PC-3 (cell line): ENCODE measurements around the gene IRGQ. TPM values are rescaled to one million over a fixed set of nuclear protein-coding genes. Genes with fewer than 3 reads are reported as not detected.

Source experiments
- ATAC-seq: fragments of 200-7000 bp; cut with Tn5 transposase; 2 replicates; pipeline ENCODE4 v1.9.1; 2020; ENCODE audit warnings: mild to moderate bottlenecking, moderate library complexity
- BruUV-seq: library from RNA; stranded (reverse); fragments of 400-500 nt; replicated peaks from 2 replicates; lab custom pipeline; 2021; lab: Mats Ljungman, UMichigan
- CTCF ChIA-PET: fragments of 300-600 bp; sonication (Branson Sonifier 250); formaldehyde crosslinking; loops from one replicate; lab custom pipeline; 2022; ENCODE audit warnings: antibody characterized with exemption; lab: Charles Lee
- POLR2A ChIA-PET: fragments of 300-600 bp; sonication (Branson Sonifier 250); formaldehyde crosslinking; loops from one replicate; lab custom pipeline; 2022; ENCODE audit warnings: antibody characterized with exemption; ENCODE audit not compliant: unreplicated experiment; lab: Charles Lee
- DNase-seq: peaks from one replicate; pipeline ENCODE4 v3.0.0-alpha.2; 2015
- H2AFZ ChIP-seq: fragments of 300-600 bp; sonication (generic); 2 replicates; pipeline ENCODE4 v1.6.0; 2016; ENCODE audit warnings: antibody characterized with exemption, low read length
- H3F3A ChIP-seq: fragments of 300-600 bp; sonication (generic); one replicate; pipeline ENCODE4 v1.6.0; 2017; ENCODE audit warnings: antibody characterized with exemption, low read length, control low read depth, mild to moderate bottlenecking; ENCODE audit not compliant: unreplicated experiment
- H3K27ac ChIP-seq: fragments of 300-600 bp; sonication (generic); 2 replicates; pipeline ENCODE4 v1.5.1; 2016; ENCODE audit warnings: mild to moderate bottlenecking, low read length
- H3K27me3 ChIP-seq: fragments of 300-600 bp; sonication (generic); 2 replicates; pipeline ENCODE4 v1.6.1; 2016; ENCODE audit warnings: low read length, mixed read lengths
- H3K36me3 ChIP-seq: fragments of 300-600 bp; sonication (generic); 2 replicates; pipeline ENCODE4 v1.6.1; 2016; ENCODE audit warnings: low read depth, mixed run types, low read length, mixed read lengths
- H3K4me1 ChIP-seq: fragments of 300-600 bp; sonication (generic); 2 replicates; pipeline ENCODE4 v1.5.1; 2016; ENCODE audit warnings: low read length; ENCODE audit not compliant: insufficient read depth
- H3K4me2 ChIP-seq: fragments of 300-600 bp; sonication (generic); 2 replicates; pipeline ENCODE4 v1.6.0; 2016; ENCODE audit warnings: low read length
- H3K4me3 ChIP-seq: fragments of 300-600 bp; sonication (generic); 2 replicates; pipeline ENCODE4 v1.5.1; 2016; ENCODE audit warnings: mild to moderate bottlenecking, low read length, mixed read lengths
- H3K79me2 ChIP-seq: fragments of 300-600 bp; sonication (generic); 2 replicates; pipeline ENCODE4 v1.6.1; 2017; ENCODE audit warnings: low read length, mixed read lengths
- H3K9ac ChIP-seq: fragments of 300-600 bp; sonication (generic); 2 replicates; pipeline ENCODE4 v1.6.0; 2016; ENCODE audit warnings: mild to moderate bottlenecking, low read length
- H3K9me2 ChIP-seq: fragments of 300-600 bp; sonication (generic); replicated peaks from 2 replicates; pipeline ENCODE4 v1.6.1; 2016; ENCODE audit warnings: mixed run types, low read length, mixed read lengths
- H3K9me3 ChIP-seq: fragments of 300-600 bp; sonication (generic); 2 replicates; pipeline ENCODE4 v1.6.1; 2016; ENCODE audit warnings: low read length, mixed read lengths
- H4K20me1 ChIP-seq: fragments of 300-600 bp; sonication (generic); 2 replicates; pipeline ENCODE4 v1.6.1; 2016; ENCODE audit warnings: low read length, mixed read lengths
- EZH2 ChIP-seq: fragments of 300-600 bp; sonication (generic); IDR thresholded peaks from one replicate; pipeline ENCODE4 v1.6.1; 2017; ENCODE audit warnings: antibody characterized with exemption, mild to moderate bottlenecking, low read length; ENCODE audit not compliant: unreplicated experiment
- EZH2phosphoT487 ChIP-seq: fragments of 300-600 bp; sonication (generic); IDR thresholded peaks from 2 replicates; pipeline ENCODE4 v1.6.1; 2018; ENCODE audit warnings: mild to moderate bottlenecking, antibody characterized with exemption, low read length, borderline replicate concordance
- intact Hi-C: fragments of 100-400 bp; cut with micrococcal nuclease; formaldehyde crosslinking; loops from 2 replicates; pipeline ENCODE4 v1.9.0; 2023
- total RNA-seq: library from RNA; depleted of rRNA; stranded (reverse); fragments of >200 nt; gene quantifications from 2 replicates; pipeline ENCODE4 v1.2.3, GENCODE V29; 2014
- TF ChIP-seq, protein P1 (sequence below): fragments of 300-600 bp; sonication (generic); conservative IDR thresholded peaks from 2 replicates; pipeline ENCODE4 v1.5.1; 2017; ENCODE audit warnings: antibody characterized with exemption, low read depth, mild to moderate bottlenecking, low read length

The IRGQ gene
- total RNA-seq, 1 experiment from 2014 or later, result 12.5 TPM

DNA sequence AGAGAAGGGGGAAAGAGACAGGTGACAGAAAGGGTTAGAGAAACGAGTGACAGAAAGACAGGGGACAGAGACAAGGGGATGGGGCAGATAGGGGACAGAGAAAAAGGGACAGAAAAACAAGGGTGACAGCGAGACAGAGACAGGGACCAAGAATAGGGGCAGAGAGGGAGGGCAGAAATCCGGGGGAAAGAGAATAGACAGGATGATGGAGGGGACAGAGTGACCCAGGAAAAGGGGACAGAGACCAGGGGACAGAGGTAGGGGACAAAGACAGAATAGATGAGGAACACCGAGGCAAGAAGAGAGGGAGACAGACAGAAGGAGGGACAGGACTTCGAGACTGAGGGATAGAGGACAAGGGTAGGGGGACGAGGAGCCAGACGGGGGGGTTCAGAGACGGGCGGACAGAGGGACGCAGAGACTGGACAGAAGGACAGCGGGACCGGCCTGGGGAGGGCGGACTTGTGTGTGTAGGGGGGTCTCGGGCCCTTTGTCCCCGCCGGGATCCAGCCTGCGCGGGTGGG is 43.1 kb upstream of the IRGQ start:
- no TSS peak for BruUV-seq

GRCh38 chr19:43638214-43638994 is 42.5 kb upstream of the IRGQ start:
- CTCF ChIA-PET, result no interaction called here
- Histone ChIP-seq H3K79me2 (no peaks in the 10 kb centered on the region), H4K20me1 (no peaks in the 10 kb centered on the region), H3K9ac (no peak overlapping the region), H3K27ac (no peak overlapping the region), H3K27me3 (no peaks in the 10 kb centered on the region), H3F3A (no peaks in the 10 kb centered on the region), H2AFZ (no peak overlapping the region), H3K4me2 (peak overlapping the region; percentile 72), H3K9me2 (no peaks in the 10 kb centered on the region), H3K4me3 (peak overlapping the region; percentile 61; the same call in 1 of the 2 replicates), H3K4me1 (no peaks in the 10 kb centered on the region; the same call in 1 of the 2 replicates), H3K36me3 (no peaks in the 10 kb centered on the region), H3K9me3 (no peaks in the 10 kb centered on the region)
- no peak for ATAC-seq
- TSS peak; percentile 73 for BruUV-seq
- intact Hi-C loops, result no loop called here
- POLR2A ChIA-PET, result no interaction called here
- no peak for DNase-seq
- TF ChIP-seq EZH2phosphoT487, result no peak
- no peak for TF ChIP-seq EZH2
- TF ChIP-seq, protein P1, sequence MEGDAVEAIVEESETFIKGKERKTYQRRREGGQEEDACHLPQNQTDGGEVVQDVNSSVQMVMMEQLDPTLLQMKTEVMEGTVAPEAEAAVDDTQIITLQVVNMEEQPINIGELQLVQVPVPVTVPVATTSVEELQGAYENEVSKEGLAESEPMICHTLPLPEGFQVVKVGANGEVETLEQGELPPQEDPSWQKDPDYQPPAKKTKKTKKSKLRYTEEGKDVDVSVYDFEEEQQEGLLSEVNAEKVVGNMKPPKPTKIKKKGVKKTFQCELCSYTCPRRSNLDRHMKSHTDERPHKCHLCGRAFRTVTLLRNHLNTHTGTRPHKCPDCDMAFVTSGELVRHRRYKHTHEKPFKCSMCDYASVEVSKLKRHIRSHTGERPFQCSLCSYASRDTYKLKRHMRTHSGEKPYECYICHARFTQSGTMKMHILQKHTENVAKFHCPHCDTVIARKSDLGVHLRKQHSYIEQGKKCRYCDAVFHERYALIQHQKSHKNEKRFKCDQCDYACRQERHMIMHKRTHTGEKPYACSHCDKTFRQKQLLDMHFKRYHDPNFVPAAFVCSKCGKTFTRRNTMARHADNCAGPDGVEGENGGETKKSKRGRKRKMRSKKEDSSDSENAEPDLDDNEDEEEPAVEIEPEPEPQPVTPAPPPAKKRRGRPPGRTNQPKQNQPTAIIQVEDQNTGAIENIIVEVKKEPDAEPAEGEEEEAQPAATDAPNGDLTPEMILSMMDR, result no peak

More for the DNA sequence above, 43.1 kb upstream of the IRGQ start:
- Histone ChIP-seq H3K36me3 (no peaks in the 10 kb centered on the region), H3K27ac (no peak overlapping the region), H3K4me2 (peak overlapping the region; percentile 72), H3K4me1 (no peaks in the 10 kb centered on the region; the same call in 1 of the 2 replicates), H3K9me3 (no peaks in the 10 kb centered on the region), H2AFZ (peak overlapping the region; percentile 50; the same call in 1 of the 2 replicates), H3K4me3 (peak overlapping the region; percentile 61), H3K9me2 (no peaks in the 10 kb centered on the region), H3K79me2 (no peaks in the 10 kb centered on the region), H3K27me3 (no peaks in the 10 kb centered on the region), H3F3A (no peaks in the 10 kb centered on the region), H3K9ac (no peak overlapping the region), H4K20me1 (no peaks in the 10 kb centered on the region)
- DNase-seq (no peak), ATAC-seq (no peak; the same call in 1 of the 2 replicates)
- ChIA-PET CTCF (no interaction called here), POLR2A (no interaction called here)
- intact Hi-C loops, result no loop called here
- TF ChIP-seq EZH2 (no peak), EZH2phosphoT487 (no peak)
- TF ChIP-seq, protein P1, result no peak
